ENCODE measurements around the gene ANKRD23.
"Not testable (repeated sequence)": the region's sequence is repeated elsewhere in the genome, so short reads cannot be mapped to it uniquely, and the experiment has no call there.

ANKRD23 gene

DNA sequence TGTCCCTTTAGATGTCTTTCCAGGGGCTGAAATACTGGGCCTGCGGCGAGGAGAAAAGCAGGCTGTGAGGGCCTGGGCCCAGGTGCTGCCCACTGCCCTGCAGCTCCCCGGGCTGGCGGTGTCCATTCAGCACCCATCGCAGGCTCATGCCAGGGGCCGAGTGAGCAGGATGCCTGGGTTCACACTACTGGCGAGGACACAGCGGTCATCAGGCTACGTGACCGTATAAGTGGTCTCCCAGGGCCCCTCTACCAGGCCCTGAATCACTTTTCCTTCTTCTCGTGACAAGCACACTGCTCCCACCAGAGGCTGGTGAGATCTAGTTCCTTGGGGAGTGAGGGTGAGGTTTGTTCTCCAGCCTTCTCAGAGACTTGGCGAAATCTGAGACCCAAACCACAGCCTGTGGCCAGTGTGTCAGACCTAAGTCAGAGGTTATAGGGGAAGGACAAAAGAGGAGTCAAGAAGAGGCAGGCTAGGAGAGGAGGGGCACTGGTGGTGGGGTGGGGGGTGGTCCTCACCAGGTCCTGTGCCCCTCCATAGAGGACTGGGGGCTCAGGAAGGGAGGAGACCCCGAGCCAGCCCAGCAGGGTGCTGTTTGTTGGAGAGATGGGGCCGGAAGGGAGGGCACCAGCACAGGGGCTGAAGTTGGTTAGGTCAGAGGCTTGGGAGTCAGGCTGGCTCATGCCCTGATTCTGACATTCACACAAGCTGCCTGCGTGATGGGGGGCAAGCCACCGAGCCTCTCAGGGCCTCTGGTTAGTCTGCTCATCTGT lies 32.6 kb upstream of the ANKRD23 start:
- no peak for DNase-seq

DNA sequence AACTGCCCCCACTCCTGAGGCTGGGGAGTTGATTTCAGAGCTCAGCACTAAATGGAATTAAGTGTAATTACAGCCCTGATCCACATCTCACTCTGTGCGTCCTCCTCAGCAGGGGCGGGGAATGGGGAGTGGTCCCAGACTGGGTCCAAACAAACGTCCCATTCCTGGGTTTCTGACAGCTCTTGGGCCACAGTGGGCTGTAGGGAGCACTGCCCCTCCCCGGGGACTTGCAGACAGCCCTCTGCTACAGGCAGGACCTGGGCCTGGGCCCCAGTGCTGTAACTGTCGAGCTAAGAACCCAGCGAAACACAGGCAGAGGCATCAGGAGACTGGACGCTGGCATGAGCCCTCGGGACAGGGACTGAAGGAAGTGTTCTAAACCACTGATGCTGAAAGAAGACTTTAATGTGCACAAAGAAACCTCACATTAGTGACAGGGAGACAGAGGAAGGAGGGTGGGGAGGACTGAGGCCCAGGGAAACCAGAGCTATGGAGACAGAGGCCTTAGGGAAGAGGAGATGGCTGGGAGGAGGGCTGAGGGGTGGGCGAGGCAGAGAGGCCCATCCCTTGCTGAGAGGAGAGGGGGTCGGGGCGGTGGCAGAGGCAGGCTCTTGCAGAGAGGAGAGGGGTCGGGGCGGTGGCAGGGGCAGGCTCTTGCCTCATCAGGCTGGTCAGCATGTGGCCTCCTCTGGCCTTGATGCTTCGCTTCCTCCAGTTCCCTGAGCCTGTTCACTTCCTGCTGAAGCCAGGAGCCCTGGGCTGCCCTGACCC lies 31.9 kb upstream of the ANKRD23 start:
- DNase-seq = no peak

DNA sequence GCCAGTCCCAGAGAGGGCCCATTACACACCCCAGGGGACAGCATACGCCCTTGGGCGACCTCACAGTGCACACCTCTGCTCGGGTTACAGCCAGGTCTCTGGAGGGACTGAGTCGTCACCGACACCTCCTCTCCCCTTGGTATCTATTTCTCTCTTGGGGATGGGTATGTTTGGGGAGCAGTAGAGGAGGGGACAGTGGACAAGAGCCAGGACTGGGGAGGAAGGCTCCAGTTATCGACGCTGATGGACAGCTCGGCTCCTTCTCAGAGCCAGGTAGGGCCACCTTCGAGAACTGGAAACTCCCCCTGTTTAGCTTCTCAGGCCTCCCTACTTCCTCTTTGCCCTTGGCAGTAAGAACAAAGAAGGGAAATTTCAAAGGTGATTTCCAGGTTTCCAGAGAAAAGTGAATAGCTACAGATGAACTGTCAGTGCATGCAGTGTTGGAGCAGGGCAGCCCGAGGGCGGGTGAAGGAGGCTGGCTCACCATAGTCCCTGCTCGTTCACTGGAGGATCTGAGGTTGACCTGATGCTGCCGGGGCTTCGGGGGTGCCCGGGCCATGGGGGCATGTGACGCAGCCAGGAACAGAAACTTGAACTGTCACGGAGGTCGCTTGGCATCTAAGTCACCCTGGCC lies 30.5 kb upstream of the ANKRD23 start:
- no peak for DNase-seq

DNA sequence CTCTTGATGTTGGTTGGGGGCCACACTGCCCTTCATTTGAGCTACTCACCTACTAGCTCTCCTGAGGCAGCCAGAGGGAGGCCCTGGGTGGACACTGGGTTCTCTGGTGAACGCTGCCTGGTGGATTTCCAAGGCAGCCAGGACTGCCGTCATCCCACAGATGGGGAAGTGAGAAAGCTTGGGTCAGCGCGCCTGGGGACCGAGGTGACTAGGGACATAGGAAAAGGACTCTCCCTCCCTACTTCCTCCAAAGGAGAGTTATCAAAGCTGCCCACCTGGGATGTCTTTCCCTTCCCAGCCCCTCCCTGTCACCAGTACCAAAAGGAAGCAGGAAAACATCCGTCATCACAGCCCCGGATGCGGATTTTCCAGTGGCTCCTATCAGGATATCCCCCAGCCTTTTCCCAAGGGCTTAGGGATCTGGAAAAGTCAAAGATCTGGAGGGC lies 29.9 kb upstream of the ANKRD23 start:
- no peak for DNase-seq

DNA sequence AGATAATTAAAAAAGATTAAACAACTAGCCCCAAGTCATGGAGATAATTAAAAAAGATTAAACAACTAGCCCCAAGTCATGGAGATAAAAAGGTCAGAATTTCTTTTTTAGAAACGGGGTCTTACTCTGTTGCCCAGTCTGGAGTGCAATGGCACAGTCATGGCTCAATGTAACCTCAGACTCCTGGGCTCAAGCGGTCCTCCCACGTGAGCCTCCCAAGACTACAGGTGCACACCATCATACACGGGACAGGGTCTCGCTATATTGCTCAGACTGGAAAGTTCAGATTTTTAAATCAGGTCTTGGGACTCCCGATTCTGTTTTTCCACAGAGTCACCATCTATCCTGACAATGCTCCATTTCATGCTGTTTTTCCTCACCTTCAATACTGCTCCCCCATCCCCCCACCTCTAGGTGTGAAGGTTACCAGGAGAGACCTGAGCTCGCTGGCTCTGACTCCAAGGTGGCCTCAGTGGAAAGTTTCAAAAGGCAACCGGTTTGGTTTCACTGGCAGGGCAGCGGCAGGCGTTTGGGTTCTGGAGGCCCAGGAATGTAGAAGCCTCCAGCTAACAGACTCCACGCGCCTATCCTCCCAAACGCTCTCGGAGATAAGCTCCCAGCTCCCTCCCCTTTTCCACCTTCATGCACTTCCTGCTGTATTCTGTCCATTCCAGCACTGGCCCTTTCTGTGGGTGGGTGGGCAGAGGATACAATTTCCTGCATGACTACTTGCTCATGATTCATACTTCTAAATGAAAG lies 28.9 kb upstream of the ANKRD23 start:
- DNase-seq = no peak

DNA sequence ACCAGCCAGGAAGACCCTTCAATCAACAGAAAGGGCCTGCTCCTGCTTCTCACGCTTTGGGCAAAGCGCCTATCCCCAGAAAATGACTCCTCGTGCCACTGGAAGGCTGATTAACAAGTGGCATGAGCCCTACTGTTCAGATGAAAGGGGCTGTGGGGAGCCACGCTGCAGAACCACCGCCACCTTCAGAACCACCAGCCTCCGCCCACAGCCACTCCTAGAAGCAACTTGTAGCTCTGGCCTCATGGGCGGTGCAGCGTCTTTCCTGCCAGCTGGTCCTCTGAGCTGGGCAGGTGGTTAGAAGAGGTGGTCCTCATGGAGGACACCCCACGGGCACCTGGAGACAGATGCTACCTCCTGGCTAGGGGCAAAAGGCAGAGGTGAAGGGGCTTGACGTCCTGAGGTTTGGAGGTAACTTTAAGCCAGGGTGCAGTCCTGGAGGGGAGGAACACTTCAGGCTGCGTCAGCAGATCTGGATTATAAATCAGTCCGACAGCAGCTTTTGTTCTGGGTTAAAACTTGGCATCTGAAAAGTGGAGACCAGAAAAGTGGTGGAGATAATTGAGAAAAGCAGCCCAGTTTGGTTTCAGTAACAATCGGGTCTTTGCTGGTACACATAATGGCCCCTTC lies 26.9 kb upstream of the ANKRD23 start:
- DNase-seq = no peak

DNA sequence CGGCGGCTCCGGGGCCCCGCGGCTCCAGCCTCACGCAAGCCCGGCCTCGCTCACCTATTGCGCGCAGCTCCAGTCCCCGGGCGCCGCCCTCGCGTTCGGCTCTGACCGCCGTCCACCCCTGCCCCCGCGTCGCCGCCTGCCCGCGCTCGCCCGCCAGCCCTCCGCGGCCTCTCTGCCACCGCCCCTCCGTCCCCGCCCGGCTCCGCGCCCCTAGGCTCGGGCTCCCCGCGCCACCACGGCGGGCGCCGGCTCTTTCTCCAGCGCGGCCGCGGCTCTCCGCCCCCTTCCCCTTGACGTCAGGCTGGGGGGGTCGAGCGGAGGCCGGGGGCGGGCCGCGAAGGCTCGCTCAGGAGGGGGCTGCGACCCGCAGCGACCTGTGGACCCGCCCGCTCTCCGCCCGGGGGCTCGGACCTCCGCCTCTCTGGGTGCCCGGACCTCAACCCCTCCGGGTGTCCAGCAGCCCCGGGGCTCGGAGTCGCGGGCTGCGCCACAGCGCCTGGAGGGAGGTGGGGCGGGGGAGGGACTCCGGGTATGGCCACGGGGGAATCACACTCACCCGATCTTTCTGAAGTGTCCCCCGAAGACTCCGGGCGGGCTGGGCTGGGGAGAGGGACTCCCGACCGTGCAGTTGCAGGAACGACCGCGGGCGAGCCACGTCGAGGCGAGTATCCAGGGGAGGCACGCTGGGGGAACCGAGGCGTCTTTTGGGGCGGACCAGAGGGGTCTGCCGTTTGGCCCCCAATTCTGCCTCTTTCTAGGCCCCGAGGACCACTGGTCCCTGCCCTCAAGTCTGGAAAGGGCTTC lies 26.2 kb upstream of the ANKRD23 start, which contains the start of gene SEMA4C:
TSS of gene SEMA4C (minus strand) at position 259 of the 804 bp plus-strand sequence. CDS start 2,194 bp downstream, outside the sequence.
- DNase-seq = no peak

DNA sequence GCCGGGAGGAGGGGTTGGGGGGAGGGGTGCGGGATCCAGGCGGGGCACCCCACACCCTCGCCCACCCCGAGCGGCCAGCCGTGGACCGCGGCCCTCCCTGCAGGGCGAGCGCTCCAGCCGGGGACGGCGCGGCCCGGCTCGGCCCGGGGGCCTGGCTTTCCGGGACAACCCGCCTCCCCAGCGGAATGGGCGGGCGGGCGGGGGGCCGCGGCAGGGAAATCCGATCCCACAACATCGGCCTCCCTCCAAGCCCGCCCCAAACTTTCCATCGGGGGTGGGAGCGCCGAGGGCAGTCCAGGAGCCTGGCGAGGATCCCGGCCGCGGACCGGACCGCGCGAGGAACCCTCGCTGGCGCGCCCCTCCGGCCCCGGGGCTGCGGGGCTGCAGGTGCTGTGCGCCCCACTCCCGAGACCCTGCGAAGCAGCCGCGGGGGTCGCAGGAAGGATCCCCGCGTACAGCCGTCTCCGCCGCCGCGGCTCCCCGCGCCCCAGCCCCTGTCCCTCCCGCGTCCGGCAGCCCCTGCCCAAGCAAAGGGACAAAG lies 25.5 kb upstream of the ANKRD23 start:
- DNase-seq = no peak

DNA sequence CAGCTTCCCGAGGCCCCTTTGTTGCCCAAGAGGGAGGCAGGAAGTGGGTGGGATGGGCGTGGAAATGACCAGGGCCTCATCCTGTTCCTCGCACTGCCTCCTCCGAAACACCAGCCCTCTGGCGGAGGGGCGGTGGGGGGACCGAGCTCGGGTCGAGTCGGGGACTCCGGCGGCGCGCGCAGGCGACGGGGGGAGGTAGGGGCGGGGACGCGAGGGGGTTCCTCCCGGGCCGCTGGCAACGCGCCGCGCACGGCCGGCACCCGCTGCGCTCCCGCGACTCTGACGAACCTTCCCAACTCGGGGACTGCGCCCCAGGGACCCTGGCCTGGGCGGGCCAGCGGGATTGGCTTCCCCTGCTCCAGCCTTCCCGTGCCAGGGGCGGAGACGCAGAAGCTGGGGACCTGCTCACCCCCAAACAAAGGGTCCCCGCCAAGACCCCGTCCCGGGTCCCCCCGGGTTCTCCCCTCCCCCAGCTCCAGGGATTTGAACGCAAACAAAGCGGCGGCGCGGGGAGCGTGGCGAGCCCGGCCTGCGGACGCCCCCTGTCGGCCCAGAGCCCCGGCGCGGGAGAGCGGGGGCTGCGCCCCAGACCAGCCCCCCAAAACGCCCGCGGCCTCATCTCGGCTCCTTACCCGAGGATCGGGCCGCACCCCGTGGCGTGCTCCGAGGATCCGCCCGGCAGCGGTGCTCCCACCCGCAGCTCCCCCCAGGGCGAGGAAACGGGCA lies 24.9 kb upstream of the ANKRD23 start:
- peak; percentile 39 for DNase-seq

DNA sequence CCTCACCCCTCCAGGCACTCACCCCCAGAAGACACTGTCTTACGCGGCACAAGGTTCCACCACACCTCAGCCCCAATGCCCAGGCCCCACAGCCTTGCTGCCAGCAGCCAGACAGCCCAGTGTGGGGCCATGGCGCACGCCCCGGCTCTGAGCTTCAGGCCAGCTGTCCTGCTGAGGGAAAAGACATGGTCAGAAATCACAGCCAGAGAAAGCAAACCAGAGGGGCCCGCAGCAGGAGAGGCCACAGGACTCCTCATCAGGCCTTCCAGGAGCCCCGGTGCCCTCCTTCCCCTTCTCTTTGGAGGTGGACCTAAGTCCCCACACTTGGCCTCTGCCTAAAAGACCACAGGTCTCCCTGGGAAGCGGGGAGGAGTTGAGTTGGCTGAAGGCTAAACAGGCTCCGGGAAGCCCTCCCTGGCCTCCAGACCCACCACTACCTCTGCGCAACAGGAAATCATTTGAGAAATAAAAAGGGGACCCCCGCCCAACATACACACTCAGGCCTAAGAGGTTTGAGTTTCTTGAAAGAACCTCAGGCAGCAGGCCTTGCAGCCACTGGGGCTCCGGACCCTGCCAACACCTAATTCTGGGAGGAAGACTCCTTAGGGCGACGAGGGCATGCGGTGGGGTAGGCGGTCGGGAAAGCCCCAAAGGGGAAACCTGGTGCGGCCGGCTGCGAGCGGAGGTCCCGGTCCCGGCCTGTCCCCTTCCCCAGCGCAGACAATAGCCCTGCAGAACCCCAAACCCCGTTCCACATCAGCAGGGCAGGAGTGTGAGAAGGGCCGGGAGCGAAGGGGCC lies 24.1 kb upstream of the ANKRD23 start:
- no peak for DNase-seq

DNA sequence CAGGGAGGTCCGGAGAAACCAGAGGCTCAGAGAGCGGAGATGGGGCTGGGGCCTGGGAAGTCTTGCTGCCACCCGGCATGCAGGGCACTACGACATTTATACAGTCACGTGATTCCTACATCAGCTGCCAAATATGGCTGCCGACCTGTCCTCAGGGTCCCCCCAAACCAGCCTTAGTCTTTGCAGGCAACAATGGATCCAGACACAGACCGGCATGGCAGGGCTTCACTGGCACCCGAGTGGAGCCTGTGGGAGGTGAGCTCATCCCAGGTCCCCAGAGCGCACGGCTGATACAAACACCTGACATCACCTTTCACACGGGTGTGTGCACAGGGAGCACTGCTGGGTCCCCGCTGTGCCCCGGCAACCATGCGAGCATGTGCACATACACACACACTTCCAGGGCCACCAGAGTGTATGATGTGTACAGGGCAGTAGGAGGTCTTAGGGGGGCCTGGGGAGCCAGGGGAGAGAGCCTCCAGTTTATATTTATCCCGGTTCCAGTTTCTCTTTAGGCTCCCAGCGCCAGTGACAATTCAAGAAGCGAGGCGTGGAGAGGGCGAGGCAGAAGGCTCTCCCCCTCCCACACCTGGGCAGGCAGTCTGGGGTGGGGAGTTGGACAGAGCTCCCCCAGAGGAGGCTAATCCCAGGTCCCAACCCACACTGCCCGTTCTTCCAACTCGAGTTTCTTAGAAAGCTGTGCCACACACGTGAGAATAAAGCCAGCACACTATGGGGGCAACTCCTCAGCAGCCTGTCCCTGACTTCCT lies 23.4 kb upstream of the ANKRD23 start:
- no peak for DNase-seq

DNA sequence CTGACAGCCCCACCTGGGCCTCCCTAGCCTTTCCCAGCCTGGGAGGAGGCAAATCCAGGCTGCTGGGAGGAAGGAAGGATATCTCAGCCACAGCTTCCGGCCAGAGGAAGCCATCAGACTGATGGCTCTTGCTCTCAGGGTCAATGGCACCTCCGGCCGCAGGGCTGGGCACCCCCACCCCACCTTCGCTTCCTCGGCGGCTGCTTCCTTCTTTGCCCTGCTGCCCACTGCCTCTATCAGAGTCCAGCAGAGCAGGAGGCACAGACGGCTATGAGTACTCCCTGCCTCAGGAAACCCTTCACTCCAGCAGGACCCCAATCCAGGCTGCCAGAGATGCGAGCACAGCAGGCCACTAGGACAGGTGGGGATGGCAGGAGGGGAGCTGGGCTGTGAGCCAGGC lies 22.8 kb upstream of the ANKRD23 start:
- no peak for DNase-seq

DNA sequence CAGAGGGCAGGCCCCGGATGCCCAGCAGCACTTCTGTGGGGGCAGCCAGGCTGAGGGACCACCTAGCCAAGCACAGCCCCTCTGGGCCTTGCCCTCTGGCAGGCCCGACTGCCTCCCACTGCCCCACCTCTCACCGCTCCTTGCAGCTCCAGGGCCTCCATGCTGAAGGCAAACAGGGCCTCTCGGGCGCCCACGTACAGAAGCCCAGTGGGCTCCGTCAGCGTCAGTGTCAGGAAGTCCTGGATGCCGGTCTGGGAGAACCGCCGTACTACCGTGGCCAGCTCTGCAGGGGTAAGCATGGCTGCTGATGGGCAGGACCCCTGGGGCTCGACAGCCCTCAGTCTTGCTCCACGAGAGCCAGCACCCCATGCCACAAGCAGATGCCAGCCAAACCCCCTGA lies 22.3 kb upstream of the ANKRD23 start:
- no peak for DNase-seq

DNA sequence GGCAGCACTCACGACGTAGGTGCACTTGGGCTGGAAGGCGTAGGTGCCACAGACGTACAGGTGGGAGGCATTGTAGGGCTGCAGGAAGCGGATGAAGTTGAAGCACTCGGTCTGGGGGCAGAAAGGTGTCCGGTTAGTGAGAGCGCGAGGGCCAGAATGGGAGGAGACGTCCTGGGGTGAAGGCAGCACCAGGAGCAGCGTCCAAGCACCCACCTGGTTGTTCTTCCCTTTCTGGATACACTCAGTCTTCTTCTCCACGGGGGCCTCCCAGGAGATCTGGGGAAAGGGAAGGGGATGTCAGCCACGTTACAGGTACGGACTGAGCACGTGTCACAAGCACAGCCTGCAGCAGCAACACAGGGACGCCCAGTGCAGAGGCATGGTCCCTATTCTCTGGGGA lies 21.8 kb upstream of the ANKRD23 start:
- no peak for DNase-seq

DNA sequence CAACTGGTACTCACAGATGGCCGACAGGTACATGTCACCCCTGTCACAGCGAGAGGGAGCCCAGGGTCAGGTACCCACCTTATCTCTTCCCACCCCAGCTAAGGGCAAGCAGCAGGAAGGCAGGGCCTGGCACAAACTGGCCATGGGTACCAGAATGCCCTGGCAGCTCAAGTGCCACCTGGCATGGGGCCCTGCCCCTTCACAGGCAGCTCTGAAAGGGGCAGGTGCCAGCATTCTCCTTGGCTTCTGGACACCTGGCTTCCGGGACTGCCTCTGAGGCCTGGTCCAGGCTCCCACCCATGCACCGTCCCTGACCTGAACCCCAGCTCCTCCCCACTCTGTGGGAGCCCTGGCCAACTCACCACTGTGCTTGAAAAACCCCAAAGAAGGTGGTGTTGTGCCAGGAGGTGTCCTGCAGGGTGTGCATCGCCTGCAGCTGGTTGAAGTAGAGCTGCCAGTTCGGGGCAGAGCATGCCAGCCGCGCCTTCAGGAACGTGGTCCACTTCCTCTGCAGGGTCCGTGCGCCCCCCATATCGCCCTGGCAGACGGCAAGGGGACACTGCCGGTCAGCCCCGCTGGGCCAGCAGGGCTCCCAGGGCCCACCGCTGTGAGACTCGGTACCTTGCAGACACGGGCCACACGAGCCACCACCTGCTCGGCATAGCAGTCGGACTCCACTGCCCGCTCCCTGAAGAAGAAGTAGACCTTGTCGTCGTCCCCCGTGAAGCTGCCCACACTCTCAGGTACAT lies 20.7 kb upstream of the ANKRD23 start:
- no peak for DNase-seq

DNA sequence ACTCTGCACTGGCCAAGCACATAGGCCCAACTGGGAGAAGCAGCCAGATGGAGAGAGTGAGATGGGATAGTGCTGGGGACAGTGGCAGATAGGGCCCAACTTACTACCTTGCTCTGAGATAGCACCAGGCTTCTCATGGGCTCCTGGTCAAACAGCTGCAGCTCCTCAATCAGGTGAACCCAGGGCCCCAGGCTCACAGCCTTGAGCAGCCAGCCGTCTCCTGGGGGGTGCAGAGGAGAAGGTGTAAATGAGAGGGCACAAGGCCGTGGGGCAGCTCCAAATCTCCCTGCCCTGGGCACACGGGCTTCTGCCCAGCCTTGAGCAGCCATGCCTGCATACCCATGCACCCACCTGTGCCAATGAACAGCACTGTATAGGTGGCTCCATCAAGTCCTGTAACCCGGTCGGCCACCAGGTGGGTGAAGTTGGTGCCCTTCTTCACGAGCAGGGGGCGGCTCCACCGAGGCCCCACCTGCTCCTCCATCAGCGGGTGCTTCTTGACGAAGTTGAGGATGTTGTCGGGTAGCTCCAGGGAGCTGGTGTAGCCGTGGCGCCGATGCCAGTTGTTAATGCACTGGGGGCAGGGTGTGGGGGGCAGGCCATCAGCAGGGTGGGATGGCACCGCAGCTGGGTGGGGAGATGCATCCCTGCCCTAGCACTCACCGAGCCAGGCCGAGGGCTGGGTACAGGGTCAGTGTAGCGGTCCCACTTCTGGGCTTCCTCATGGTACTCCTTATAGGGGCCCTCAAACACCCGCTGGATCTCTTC lies 19.9 kb upstream of the ANKRD23 start:
- DNase-seq = no peak

DNA sequence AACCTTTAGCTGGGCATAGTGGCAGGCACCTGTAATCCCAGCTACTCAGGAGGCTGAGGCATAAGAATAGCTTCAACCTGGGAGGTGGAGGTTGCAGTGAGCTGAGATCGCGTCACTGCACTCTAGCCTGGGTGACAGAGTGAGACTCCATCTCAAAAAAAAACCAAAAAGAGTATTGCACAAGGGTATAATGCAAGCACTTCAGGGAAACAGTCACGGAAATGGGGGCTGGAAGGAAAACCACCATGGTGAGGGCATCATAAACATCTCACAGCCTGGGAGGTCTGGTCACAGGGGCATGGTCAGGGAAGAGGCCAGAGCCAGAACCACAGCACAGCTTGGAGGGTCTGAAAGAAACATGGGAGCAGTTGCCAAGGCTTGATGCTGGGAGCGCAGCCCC lies 19.2 kb upstream of the ANKRD23 start:
- not testable (repeated sequence) for DNase-seq
